ENCODE measurements around the gene DCAF6.

- TF ChIP-seq CTCF (IDR thresholded peaks at IDR 0.05; ENCODE audit: insufficient read depth, low read length), result no peak
- no peak for TF ChIP-seq POLR2AphosphoS5 (IDR thresholded peaks at IDR 0.05; ENCODE audit: low read depth)
- no peak for TF ChIP-seq GABPA (IDR thresholded peaks at IDR 0.05; ENCODE audit: low read depth)
These were observed 105.9 kb downstream of the DCAF6 start for GRCh38 chr1:168042362-168042761.
